Gastrocnemius medialis (tissue), 4 donors: Measurements from ENCODE around the gene COL21A1. TPM values are rescaled to one million over a fixed set of nuclear protein-coding genes. Genes with fewer than 3 reads are reported as not detected.
A peak's percentile ranks its signal among the peaks of the same experiment; 100 is the strongest.

Experiments used
- ATAC-seq, 2 donors: fragments of 150-250 bp; one replicate each; pipeline ENCODE4 v1.9.1; 2016
- DNase-seq, 2 donors: peaks; one replicate each; pipeline ENCODE4 v3.0.0-alpha.2; 2019
- H3K27ac ChIP-seq, 4 donors: fragments of 200-600 bp; sonication (generic); 1 replicate in 1 of 4; 2 replicates in 3 of 4; pipeline ENCODE4 v1.5.1; 2016 to 2018; ENCODE audit warnings: mild to moderate bottlenecking in 2 of 4, moderate library complexity in 1 of 4
- H3K27me3 ChIP-seq, 3 donors: fragments of 200-600 bp; sonication (generic) in 2 of 3; 1 replicate in 1 of 3; 2 replicates in 2 of 3; pipeline versions ENCODE4 v1.5.1 to v1.6.0; 2016 to 2019; ENCODE audit warnings: mild to moderate bottlenecking in 1 of 3, moderate library complexity in 1 of 3
- H3K36me3 ChIP-seq, 2 donors: fragments of 200-600 bp; sonication (generic) in 1 of 2; one replicate each; pipeline ENCODE4 v1.5.1; 2017 to 2018
- H3K4me1 ChIP-seq, 2 donors: fragments of 200-600 bp; sonication (generic) in 1 of 2; one replicate each; pipeline ENCODE4 v1.5.1; 2016 to 2017; ENCODE audit warnings: mild to moderate bottlenecking in 2 of 2
- H3K4me3 ChIP-seq, 4 donors: fragments of 200-600 bp; sonication (generic) in 3 of 4; 1 replicate in 1 of 4; 2 replicates in 3 of 4; pipeline ENCODE4 v1.5.1; 2016 to 2019; ENCODE audit warnings: mild to moderate bottlenecking in 2 of 4
- H3K9me3 ChIP-seq, 3 donors: fragments of 200-600 bp; sonication (generic) in 2 of 3; 1 replicate in 1 of 3; 2 replicates in 2 of 3; pipeline ENCODE4 v1.5.1; 2016 to 2019
- POLR2A ChIP-seq, 2 donors: fragments of 450-650 bp; IDR thresholded peaks; one replicate each; pipeline ENCODE4 v1.6.1; 2017; ENCODE audit warnings: antibody characterized with exemption in 2 of 2, mild to moderate bottlenecking in 2 of 2, moderate library complexity in 2 of 2
- in situ Hi-C, 4 donors: fragments of 200-750 bp; cut with MboI; loops; one replicate each; pipeline versions ENCODE4 v1.15.0 to v1.8.0; 2017; ENCODE audit warnings: low sequenced_read_pairs in 4 of 4
- intact Hi-C: fragments of 100-400 bp; cut with DNase I; formaldehyde crosslinking; loops from one replicate; pipeline ENCODE4 v1.15.1; 2023; ENCODE audit warnings: low total_unique reads
- total RNA-seq, 4 donors: library from RNA; depleted of rRNA; stranded (reverse); fragments of >200 nt; gene quantifications; one replicate each; pipeline versions ENCODE4 v1.1.0 to v1.2.3, GENCODE V29; 2016
- TF ChIP-seq, protein P1 (sequence below), 5 experiments: fragments of 450-650 bp in 3 of 5; fragments of 200-600 bp in 2 of 5; sonication (generic) in 2 of 5; IDR thresholded peaks in 4 of 5; conservative IDR thresholded peaks in 1 of 5; 1 replicate in 4 of 5; 2 replicates in 1 of 5; pipeline ENCODE4 v1.5.1; 2016 to 2019; ENCODE audit warnings: antibody characterized with exemption in 5 of 5, mild to moderate bottlenecking in 3 of 5, moderate library complexity in 3 of 5

The COL21A1 gene
- total RNA-seq, 4 donors from 2014 or later, result 0.19 to 1.1 (median 0.61) TPM

DNA sequence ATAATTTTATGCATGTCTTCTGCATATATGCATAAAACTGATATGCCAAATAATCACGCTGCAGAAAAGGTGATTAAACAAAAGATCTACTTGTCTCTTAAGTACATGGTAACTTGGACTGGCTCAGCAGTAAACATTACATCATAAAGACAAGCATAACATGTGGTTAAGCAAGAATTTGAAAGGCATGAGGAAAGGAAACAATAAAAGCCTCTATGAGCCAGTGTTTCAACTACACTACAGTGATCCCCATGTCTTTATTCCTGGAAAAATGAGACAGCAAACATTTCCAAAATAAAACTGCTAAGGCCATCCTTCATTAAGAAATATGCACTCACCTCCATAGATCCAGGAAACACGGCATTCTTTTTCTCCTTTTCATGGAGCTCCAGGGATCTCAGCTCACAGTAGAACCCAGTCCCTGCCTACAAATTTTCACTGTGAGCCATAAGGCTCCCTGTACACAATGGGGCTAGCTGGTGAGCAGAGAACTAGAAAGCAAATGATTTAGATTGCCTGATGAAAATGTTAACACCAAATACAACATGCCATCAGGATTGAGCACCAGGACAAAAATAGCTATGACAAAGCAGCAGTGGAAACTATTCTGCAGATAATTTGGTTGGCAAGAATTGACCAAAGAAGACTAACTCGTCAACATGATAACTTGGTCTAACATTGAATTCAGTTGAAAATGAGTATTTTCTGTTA is 156.1 kb downstream of the COL21A1 start:
- Histone ChIP-seq H3K27me3 (no peaks in the 10 kb centered on the region), H3K4me1 (peaks cover 0 to 8% of the 10 kb centered on the region in 2 donors), H3K4me3 (no peak overlapping the region), H3K27ac (peak overlapping the region in 2 of 4 donors; percentile 32 to 55), H3K36me3 (no peaks in the 10 kb centered on the region), H3K9me3 (no peaks in the 10 kb centered on the region)
- ATAC-seq (no peak), DNase-seq (no peak)
- intact Hi-C loops, result no loop called here
- in situ Hi-C loops, result no loop called here
- TF ChIP-seq, protein P1, sequence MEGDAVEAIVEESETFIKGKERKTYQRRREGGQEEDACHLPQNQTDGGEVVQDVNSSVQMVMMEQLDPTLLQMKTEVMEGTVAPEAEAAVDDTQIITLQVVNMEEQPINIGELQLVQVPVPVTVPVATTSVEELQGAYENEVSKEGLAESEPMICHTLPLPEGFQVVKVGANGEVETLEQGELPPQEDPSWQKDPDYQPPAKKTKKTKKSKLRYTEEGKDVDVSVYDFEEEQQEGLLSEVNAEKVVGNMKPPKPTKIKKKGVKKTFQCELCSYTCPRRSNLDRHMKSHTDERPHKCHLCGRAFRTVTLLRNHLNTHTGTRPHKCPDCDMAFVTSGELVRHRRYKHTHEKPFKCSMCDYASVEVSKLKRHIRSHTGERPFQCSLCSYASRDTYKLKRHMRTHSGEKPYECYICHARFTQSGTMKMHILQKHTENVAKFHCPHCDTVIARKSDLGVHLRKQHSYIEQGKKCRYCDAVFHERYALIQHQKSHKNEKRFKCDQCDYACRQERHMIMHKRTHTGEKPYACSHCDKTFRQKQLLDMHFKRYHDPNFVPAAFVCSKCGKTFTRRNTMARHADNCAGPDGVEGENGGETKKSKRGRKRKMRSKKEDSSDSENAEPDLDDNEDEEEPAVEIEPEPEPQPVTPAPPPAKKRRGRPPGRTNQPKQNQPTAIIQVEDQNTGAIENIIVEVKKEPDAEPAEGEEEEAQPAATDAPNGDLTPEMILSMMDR (IDR thresholded peaks at IDR 0.05 in 4 of 5, conservative IDR thresholded peaks at IDR 0.05 in 1 of 5), result no peak
- no peak for TF ChIP-seq POLR2A (IDR thresholded peaks at IDR 0.05)

DNA sequence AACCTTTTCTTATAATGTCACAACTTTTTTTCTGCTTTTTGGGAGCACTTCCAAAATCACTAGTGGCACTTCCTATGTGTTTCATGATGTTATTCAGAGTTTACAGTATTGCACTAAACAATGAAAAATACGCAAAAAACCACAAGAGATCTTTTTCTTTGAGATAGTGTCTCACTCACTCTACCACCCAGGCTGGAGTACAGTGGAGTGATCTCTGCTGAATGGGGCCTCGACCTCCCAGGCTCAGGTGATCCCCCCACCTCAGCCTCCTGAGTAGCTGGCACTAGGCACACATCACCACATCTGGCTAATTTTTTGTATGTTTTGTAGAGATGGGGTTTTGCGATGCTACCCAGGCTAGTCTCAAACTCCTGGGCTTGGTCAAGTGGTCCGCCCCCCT is 158.7 kb downstream of the COL21A1 start:
- no peaks in the 10 kb centered on the region for H3K27me3 ChIP-seq
- ATAC-seq (no peak), DNase-seq (no peak)
- TF ChIP-seq, protein P1 (IDR thresholded peaks at IDR 0.05 in 4 of 5, conservative IDR thresholded peaks at IDR 0.05 in 1 of 5), result no peak
- no peak for TF ChIP-seq POLR2A (IDR thresholded peaks at IDR 0.05)
- intact Hi-C loops, result loop anchor here (10.0 kb wide), 1 partner anchor 146 kb away; no protein-coding TSS in a partner anchor
- H3K4me1 ChIP-seq, result peaks cover 0 to 8% of the 10 kb centered on the region in 2 donors
- H3K27ac ChIP-seq, result no peak overlapping the region
- in situ Hi-C loops, result no loop called here
- H3K9me3 ChIP-seq, result no peaks in the 10 kb centered on the region
- H3K4me3 ChIP-seq, result no peak overlapping the region
- no peaks in the 10 kb centered on the region for H3K36me3 ChIP-seq

DNA sequence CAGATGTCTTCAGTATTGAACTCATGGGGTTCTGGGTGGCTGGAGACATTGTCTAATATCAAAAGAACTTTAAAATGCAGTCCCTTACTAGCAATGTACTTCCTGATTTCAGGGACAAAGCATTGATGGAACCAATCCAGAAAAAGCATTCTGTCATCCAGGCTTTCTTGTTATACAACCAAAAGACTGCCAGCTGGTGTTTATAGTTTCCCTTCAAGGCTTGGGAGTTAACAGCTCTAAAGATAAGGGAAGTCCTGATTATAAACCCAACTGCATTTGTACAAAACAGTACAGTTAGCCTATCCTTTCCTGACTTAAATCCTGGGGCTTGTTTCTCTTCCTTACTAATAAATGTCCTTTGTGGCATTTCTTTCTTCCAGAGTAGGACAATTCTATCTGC is 160.0 kb downstream of the COL21A1 start:
- H3K27me3 ChIP-seq, result no peaks in the 10 kb centered on the region
- no peaks in the 10 kb centered on the region for H3K9me3 ChIP-seq
- no peak for ATAC-seq
- H3K4me1 ChIP-seq, result peaks cover 0 to 8% of the 10 kb centered on the region in 2 donors
- no peak overlapping the region for H3K4me3 ChIP-seq
- no peak overlapping the region for H3K27ac ChIP-seq
- no peaks in the 10 kb centered on the region for H3K36me3 ChIP-seq
- intact Hi-C loops, result loop anchor here (10.0 kb wide), 1 partner anchor 147 kb away; no protein-coding TSS in a partner anchor
- in situ Hi-C loops, result no loop called here
- no peak for TF ChIP-seq POLR2A (IDR thresholded peaks at IDR 0.05)
- TF ChIP-seq, protein P1 (IDR thresholded peaks at IDR 0.05 in 4 of 5, conservative IDR thresholded peaks at IDR 0.05 in 1 of 5), result no peak
- no peak for DNase-seq

DNA sequence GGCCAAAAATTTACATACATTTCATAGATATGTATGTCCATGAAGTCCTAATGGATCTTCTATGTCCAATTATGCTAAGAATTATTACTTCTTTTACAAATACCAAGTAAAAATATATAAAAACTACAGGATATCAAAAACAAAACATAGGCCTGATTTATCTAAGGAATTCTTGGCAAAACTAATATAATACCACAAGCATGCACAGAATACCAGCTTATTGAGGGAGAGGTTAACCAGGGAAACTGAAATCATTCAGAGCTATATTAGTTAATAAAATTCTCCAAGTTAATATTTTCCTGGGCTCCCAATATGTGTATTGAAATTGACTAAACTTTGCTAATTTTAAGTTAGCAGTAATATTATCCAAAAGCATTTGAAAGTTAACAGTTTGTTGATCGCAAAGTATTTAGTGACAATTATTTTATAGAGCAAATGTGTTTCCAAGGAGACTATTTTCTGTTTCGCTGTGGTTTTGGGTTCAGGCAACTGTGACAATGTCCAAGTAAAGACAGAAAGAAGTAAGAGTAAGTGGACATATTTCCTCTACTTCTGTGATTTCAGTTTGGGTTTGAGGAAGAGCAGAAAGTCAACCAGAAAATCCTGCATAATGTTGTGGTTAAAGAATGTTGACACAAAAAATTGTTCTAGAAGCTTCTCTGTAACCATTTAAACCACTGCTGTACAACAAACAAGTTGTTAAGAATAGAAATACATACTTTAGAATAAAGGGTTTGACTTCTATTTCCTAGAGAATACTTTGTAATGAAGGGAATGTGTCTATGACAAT is 167.4 kb downstream of the COL21A1 start:
- Histone ChIP-seq H3K4me1 (no peaks in the 10 kb centered on the region), H3K27ac (no peak overlapping the region), H3K4me3 (no peak overlapping the region), H3K36me3 (no peaks in the 10 kb centered on the region), H3K27me3 (no peaks in the 10 kb centered on the region), H3K9me3 (no peaks in the 10 kb centered on the region)
- DNase-seq (no peak), ATAC-seq (no peak)
- intact Hi-C loops (loop anchor here (10.0 kb wide), 1 partner anchor 155 kb away; no protein-coding TSS in a partner anchor), in situ Hi-C loops (no loop called here)
- TF ChIP-seq, protein P1 (IDR thresholded peaks at IDR 0.05 in 4 of 5, conservative IDR thresholded peaks at IDR 0.05 in 1 of 5), result no peak
- TF ChIP-seq POLR2A (IDR thresholded peaks at IDR 0.05), result no peak
